CD4-positive, alpha-beta T cell treated with Interleukin-12 subunit alpha and Interleukin-12 subunit beta, for 1 hour (primary cell): ENCODE measurements around the gene AGPS.
"Not testable (repeated sequence)": the region's sequence is repeated elsewhere in the genome, so short reads cannot be mapped to it uniquely, and the experiment has no call there.

Source experiments
- DNase-seq: peaks from one replicate; pipeline ENCODE4 v3.0.0-alpha.2; 2020

Gene AGPS

GRCh38 chr2:177533253-177533652, 140.7 kb downstream of the AGPS start:
- no peak for DNase-seq

- DNase-seq = no peak
Observed at GRCh38 chr2:177535000-177535399, 142.4 kb downstream of the AGPS start.

GRCh38 chr2:177535958-177536504, 143.5 kb downstream of the AGPS start:
- no peak for DNase-seq

- no peak for DNase-seq
Observed at GRCh38 chr2:177537213-177537612, 144.6 kb downstream of the AGPS start.

- DNase-seq = no peak
Observed at GRCh38 chr2:177537636-177538035, 145.1 kb downstream of the AGPS start.

- no peak for DNase-seq
Observed at GRCh38 chr2:177538323-177538722, 145.8 kb downstream of the AGPS start.

- no peak for DNase-seq
Observed at GRCh38 chr2:177540283-177540682, 147.7 kb downstream of the AGPS start.

GRCh38 chr2:177541258-177541991, 148.9 kb downstream of the AGPS start:
- no peak for DNase-seq

- DNase-seq = no peak
Observed at GRCh38 chr2:177542396-177542795, 149.8 kb downstream of the AGPS start.

GRCh38 chr2:177543007-177543760, 150.6 kb downstream of the AGPS start:
- no peak for DNase-seq

- DNase-seq = no peak
Observed at GRCh38 chr2:177545143-177545542, 152.6 kb downstream of the AGPS start.

GRCh38 chr2:177545981-177546585, 153.5 kb downstream of the AGPS start:
- DNase-seq = no peak

- DNase-seq = no peak
Observed at GRCh38 chr2:177547122-177547521, 154.5 kb downstream of the AGPS start.

GRCh38 chr2:177547772-177548171, 155.2 kb downstream of the AGPS start:
- DNase-seq = no peak

- no peak for DNase-seq
Observed at GRCh38 chr2:177548636-177549035, 156.1 kb downstream of the AGPS start.

- no peak for DNase-seq
Observed at GRCh38 chr2:177549171-177549570, 156.6 kb downstream of the AGPS start.

- no peak for DNase-seq
Observed at GRCh38 chr2:177550264-177551200, 158.0 kb downstream of the AGPS start.

- DNase-seq = not testable (repeated sequence)
Observed at GRCh38 chr2:177551360-177551759, 158.8 kb downstream of the AGPS start.

GRCh38 chr2:177551989-177552421, 159.4 kb downstream of the AGPS start:
- DNase-seq = no peak

- DNase-seq = peak; percentile 93
Observed at GRCh38 chr2:177552422-177553175, 160.0 kb downstream of the AGPS start.

- DNase-seq = no peak
Observed at GRCh38 chr2:177553176-177553884, 160.8 kb downstream of the AGPS start.
